ENCODE data around the gene IRF2BP1. TPM values are rescaled to one million over a fixed set of nuclear protein-coding genes. Genes with fewer than 3 reads are reported as not detected.

Gene IRF2BP1
- total RNA-seq, 1 donor from 2014 or later: 45.1 TPM

GRCh38 chr19:45863335-45863839 lies 22.6 kb downstream of the IRF2BP1 start:
- DNase-seq (ENCODE audit: low read depth): no peak

- peak; percentile 99 for DNase-seq (ENCODE audit: low read depth)
Measured at GRCh38 chr19:45862564-45863334, 23.2 kb downstream of the IRF2BP1 start, which contains the start of gene SYMPK. Gene SYMPK (minus strand): TSS chr19:45863147. CDS start chr19:45854495, 8,652 bp downstream.

GRCh38 chr19:45862271-45862563 lies 23.7 kb downstream of the IRF2BP1 start:
- no peak for DNase-seq (ENCODE audit: low read depth)

- DNase-seq (ENCODE audit: low read depth): no peak
Measured at GRCh38 chr19:45860359-45861259, 25.3 kb downstream of the IRF2BP1 start.

- DNase-seq (ENCODE audit: low read depth): no peak
Measured at GRCh38 chr19:45854167-45854778, 31.7 kb downstream of the IRF2BP1 start.

GRCh38 chr19:45852983-45853382 lies 33.0 kb downstream of the IRF2BP1 start:
- DNase-seq (ENCODE audit: low read depth): no peak

- no peak for DNase-seq (ENCODE audit: low read depth)
Measured at GRCh38 chr19:45852145-45852750, 33.7 kb downstream of the IRF2BP1 start.

GRCh38 chr19:45848922-45849321 lies 37.0 kb downstream of the IRF2BP1 start:
- DNase-seq (ENCODE audit: low read depth): no peak

GRCh38 chr19:45847663-45848062 lies 38.3 kb downstream of the IRF2BP1 start:
- DNase-seq (ENCODE audit: low read depth): no peak

GRCh38 chr19:45842198-45842597 lies 43.7 kb downstream of the IRF2BP1 start:
- no peak for DNase-seq (ENCODE audit: low read depth)

GRCh38 chr19:45834970-45835369 lies 51.0 kb downstream of the IRF2BP1 start:
- no peak for DNase-seq (ENCODE audit: low read depth)

Other genes starting within 250 kb of the IRF2BP1 start
- 24.7 and 25.5 TPM in 2 replicates for gene EML2, start 246.7 kb downstream of the IRF2BP1 start, total RNA-seq
- gene GIPR, start 217.9 kb downstream of the IRF2BP1 start, total RNA-seq: 0.37 TPM in 1 of 2 replicates, not detected in the other
- gene SNRPD2, start 194.2 kb downstream of the IRF2BP1 start, total RNA-seq: 132 and 143 TPM in 2 replicates
- 11.2 and 16.6 TPM in 2 replicates for gene QPCTL, start 193.5 kb downstream of the IRF2BP1 start, total RNA-seq
- 9.0 TPM in 2 replicates for gene FBXO46, start 155.2 kb downstream of the IRF2BP1 start, total RNA-seq
- gene MEIOSIN, start 152.7 kb downstream of the IRF2BP1 start, total RNA-seq: not detected in 2 replicates
- gene SIX5, start 116.9 kb downstream of the IRF2BP1 start, total RNA-seq: 13.0 and 17.6 TPM in 2 replicates
- gene DMPK, start 103.7 kb downstream of the IRF2BP1 start, total RNA-seq: 907 and 1,143 TPM in 2 replicates
- gene DMWD, start 93.3 kb downstream of the IRF2BP1 start, total RNA-seq: 60.2 and 62.3 TPM in 2 replicates
- gene RSPH6A, start 70.8 kb downstream of the IRF2BP1 start, total RNA-seq: 0.11 TPM in 1 of 2 replicates, not detected in the other
- gene SYMPK, start 23.0 kb downstream of the IRF2BP1 start, total RNA-seq: 39.8 and 40.5 TPM in 2 replicates
- not detected in 2 replicates for gene FOXA3, start 21.8 kb downstream of the IRF2BP1 start, total RNA-seq
- gene MYPOP, start 16.5 kb upstream of the IRF2BP1 start, total RNA-seq: 5.1 and 5.8 TPM in 2 replicates
- gene NANOS2, start 28.6 kb upstream of the IRF2BP1 start, total RNA-seq: not detected in 2 replicates
- gene NOVA2, start 87.7 kb upstream of the IRF2BP1 start, total RNA-seq: not detected in 2 replicates
- gene CCDC61, start 109.3 kb upstream of the IRF2BP1 start, total RNA-seq: 7.0 and 10.9 TPM in 2 replicates
- gene PGLYRP1, start 136.9 kb upstream of the IRF2BP1 start, total RNA-seq: not detected in 2 replicates
- 0.10 and 0.91 TPM in 2 replicates for gene IGFL4, start 154.9 kb upstream of the IRF2BP1 start, total RNA-seq
- gene IGFL3, start 238.5 kb upstream of the IRF2BP1 start, total RNA-seq: not detected in 2 replicates